NCI-H187 treated with DMSO at 0.1 percent for 48 hours (cell line): ENCODE data around the gene BCL2L2.

Experiments
- DNase-seq: peaks from one replicate; lab custom pipeline; 2025; lab: John Stamatoyannopoulos, UW

The BCL2L2 gene

GRCh38 chr14:23355871-23356435 lies 49.3 kb downstream of the BCL2L2 start:
- no peak for DNase-seq

GRCh38 chr14:23356662-23357061 lies 50.0 kb downstream of the BCL2L2 start:
- DNase-seq = no peak

- DNase-seq = no peak
Observed at GRCh38 chr14:23357261-23357660, 50.6 kb downstream of the BCL2L2 start.

- DNase-seq = no peak
Observed at GRCh38 chr14:23358042-23358441, 51.4 kb downstream of the BCL2L2 start.

- no peak for DNase-seq
Observed at GRCh38 chr14:23358553-23359166, 52.0 kb downstream of the BCL2L2 start.

- DNase-seq = no peak
Observed at GRCh38 chr14:23359167-23359626, 52.6 kb downstream of the BCL2L2 start.

- DNase-seq = no peak
Observed at GRCh38 chr14:23359722-23360447, 53.3 kb downstream of the BCL2L2 start.

- DNase-seq = no peak
Observed at GRCh38 chr14:23360496-23360895, 53.9 kb downstream of the BCL2L2 start.

GRCh38 chr14:23361320-23361719 lies 54.7 kb downstream of the BCL2L2 start:
- no peak for DNase-seq
